ENCODE data around the gene SKIDA1. TPM values are rescaled to one million over a fixed set of nuclear protein-coding genes. Genes with fewer than 3 reads are reported as not detected.

SKIDA1 gene
- total RNA-seq, 1 experiment from 2014 or later: 0.34 TPM

MicroRNA genes within 50 kb of the gene (microRNA counts, 767-probe panel; counts per million panel counts)
- microRNA hsa-miR-1915-3p: not detected

Small RNA genes within 50 kb of the gene (microRNA-seq; reads per million reads assigned to microRNA genes)
- gene MIR1915 (ENCODE audit: borderline number of aligned reads): 3.2 reads per million

Other genes starting within 250 kb of the SKIDA1 start
- gene MLLT10, start 8.6 kb upstream of the SKIDA1 start, total RNA-seq (2021; ENCODE audit: unreplicated experiment): 45.2 TPM